HG02943 (cell line): ENCODE results near the gene FSIP1.

ENCODE experiments used
- ATAC-seq: cut with Tn5 transposase; IDR thresholded peaks from one replicate; pipeline ENCODE4 v1.9.1; 2021; ENCODE audit warnings: mild to moderate bottlenecking, low read depth, moderate library complexity; ENCODE audit not compliant: unreplicated experiment

Gene FSIP1

DNA sequence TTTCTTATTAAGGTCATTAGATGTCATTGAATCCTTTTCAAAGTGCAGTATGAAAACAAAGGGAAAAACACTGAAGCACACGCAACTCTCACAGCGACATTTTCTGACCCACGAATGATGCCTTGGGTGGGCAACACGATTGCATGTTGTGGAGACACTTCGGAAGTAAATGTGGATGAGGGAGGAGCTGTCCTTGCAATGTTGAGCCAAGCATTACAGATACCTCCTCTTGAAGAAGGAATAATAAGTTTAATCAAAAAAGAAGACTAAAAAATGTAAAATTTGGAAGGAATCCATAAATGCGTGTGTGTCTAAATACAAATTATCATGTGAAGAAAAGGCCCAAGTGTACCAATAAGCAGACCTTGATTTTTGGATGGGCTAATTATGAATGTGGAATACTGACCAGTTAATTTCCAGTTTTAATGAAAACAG, 184.9 kb downstream of the FSIP1 start:
- no peak for ATAC-seq

DNA sequence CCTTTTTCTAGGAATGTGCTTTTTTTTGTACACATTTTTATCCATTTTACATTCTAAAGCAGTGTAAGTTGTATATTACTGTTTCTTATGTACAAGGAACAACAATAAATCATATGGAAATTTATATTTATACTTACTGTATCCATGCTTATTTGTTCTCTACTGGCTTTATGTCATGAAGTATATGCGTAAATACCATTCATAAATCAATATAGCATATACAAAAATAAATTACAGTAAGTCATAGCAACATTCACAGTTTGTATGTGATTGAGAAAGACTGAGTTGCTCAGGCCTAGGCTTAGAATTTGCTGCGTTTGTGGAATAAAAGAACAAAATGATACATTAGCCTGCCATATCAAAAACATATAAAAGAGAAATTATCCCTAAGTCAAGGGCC, 185.3 kb downstream of the FSIP1 start:
- ATAC-seq: no peak

GRCh38 chr15:39596358-39597051, 186.1 kb downstream of the FSIP1 start:
- ATAC-seq: no peak

DNA sequence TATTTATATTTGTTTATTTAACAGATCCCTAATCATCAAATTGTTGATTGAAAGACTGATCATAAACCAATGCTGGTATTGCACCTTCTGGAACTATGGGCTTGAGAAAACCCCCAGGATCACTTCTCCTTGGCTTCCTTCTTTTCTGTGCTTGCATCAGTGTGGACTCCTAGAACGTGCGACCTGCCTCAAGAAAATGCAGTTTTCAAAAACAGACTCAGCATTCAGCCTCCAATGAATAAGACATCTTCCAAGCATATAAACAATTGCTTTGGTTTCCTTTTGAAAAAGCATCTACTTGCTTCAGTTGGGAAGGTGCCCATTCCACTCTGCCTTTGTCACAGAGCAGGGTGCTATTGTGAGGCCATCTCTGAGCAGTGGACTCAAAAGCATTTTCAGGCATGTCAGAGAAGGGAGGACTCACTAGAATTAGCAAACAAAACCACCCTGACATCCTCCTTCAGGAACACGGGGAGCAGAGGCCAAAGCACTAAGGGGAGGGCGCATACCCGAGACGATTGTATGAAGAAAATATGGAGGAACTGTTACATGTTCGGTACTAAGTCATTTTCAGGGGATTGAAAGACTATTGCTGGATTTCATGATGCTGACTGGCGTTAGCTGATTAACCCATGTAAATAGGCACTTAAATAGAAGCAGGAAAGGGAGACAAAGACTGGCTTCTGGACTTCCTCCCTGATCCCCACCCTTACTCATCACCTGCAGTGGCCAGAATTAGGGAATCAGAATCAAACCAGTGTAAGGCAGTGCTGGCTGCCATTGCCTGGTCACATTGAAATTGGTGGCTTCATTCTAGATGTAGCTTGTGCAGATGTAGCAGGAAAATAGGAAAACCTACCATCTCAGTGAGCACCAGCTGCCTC, 187.1 kb downstream of the FSIP1 start:
- ATAC-seq: no peak

DNA sequence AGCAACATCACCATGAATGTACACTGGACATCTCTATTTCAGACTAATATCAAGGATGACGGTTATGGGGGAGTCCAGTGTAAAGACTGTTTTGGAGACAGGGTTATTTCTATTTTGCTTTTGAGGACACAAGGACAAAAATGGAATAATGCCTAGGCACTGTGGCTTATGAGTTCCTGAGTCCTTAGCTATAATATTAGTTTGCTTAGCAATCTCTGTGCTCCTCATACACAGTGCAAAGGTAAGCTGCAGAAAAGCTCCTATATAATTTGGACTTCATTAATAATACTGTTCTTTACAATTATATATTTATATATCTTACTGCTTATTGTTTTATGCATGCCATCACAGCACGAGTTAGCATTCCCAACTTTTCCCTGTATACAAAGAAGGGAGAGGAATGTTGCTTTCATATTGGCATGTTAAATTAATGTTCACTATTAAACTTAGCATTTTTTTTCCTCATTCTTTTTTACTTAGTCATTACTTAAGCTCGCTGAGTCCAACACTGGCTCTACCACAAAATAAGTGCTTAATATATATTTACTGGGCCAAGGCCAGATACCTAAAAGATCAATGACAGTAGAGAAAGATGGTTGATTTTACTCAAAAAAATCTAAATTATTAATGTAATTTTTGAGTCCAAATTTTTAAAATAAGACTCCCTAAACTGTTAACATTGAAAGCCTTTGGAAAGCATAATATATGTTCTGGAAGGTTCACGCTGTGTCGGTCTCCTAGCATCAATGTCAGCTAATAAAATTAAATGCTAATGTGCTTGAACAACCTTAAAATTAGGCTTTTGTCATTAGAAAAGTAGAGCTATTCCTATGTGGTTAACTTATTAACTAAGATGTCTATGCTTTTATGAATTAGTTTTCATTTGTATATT, 187.9 kb downstream of the FSIP1 start:
- ATAC-seq: no peak

GRCh38 chr15:39593656-39594445, 188.8 kb downstream of the FSIP1 start:
- no peak for ATAC-seq

DNA sequence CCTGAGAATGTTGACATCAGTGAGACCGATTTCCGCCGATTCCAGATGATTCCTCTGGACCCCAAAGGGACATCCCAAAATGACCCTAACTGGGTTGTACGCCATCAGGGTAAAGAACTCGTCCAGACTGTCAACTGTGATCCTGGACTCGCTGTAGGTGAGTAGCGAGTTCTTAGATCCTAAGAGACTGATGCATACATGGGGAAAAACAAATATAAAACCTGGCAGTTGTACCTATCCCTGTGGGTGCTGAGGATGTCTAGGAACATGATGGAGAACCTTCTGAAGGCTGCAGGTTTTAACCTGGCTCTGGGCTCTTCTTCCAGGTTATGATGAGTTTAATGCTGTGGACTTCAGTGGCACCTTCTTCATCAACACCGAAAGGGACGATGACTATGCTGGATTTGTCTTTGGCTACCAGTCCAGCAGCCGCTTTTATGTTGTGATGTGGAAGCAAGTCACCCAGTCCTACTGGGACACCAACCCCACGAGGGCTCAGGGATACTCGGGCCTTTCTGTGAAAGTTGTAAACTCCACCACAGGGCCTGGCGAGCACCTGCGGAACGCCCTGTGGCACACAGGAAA, 189.5 kb downstream of the FSIP1 start:
- no peak for ATAC-seq

DNA sequence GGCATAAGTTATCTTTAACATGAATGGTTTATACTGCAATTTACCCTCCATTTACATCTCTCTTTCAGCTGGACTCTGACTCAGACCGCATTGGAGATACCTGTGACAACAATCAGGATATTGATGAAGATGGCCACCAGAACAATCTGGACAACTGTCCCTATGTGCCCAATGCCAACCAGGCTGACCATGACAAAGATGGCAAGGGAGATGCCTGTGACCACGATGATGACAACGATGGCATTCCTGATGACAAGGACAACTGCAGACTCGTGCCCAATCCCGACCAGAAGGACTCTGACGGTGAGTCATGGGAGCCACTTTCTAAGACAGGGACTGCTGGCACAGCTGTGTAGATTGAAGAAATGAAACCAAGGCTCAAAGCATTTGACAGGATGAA, 190.1 kb downstream of the FSIP1 start:
- no peak for ATAC-seq

DNA sequence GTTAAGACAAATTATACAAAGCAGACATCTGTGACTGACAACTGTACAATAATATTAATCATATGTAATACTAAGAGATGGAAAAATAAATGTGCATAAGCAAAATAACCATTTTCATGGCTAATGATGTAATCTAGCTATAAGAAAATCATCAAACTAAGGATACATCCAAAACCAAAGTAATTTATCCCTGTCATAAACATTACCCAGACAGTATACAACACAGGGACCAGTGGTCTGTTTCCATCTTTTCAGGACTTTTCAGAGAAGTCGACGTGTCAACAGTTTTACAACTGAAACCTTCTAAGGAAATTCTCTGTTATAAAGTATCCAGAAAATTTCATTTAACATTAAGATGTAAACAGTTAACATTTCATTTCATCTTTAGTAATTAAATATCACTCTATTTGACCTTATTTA, 190.7 kb downstream of the FSIP1 start:
- no peak for ATAC-seq

GRCh38 chr15:39591141-39591895, 191.3 kb downstream of the FSIP1 start:
- ATAC-seq: no peak

DNA sequence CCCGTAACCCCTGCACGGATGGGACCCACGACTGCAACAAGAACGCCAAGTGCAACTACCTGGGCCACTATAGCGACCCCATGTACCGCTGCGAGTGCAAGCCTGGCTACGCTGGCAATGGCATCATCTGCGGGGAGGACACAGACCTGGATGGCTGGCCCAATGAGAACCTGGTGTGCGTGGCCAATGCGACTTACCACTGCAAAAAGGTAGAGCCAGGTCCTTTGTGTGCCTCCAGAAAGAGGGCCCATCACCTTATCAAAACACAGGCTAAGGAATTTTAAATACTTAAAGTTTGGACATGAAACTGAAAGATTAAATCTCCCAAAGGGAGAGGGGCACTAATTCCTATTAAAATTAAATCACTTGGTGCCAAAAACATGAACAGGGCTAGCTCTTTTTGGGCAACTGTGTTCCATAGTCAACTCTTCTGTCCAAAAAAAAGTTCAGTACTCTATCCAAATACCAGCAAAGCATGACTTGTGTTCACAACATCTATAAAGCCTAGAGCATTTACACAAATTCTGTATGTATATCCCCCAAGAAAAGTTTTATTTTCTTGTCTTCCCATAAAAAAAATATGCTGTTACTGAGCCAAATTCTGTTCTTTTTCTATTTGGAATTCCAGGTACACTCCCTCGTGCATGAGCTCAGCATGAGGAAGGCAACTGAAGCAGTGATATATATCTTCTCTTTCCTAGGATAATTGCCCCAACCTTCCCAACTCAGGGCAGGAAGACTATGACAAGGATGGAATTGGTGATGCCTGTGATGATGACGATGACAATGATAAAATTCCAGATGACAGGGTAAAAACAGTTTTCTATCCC, 192.6 kb downstream of the FSIP1 start:
- ATAC-seq: no peak

DNA sequence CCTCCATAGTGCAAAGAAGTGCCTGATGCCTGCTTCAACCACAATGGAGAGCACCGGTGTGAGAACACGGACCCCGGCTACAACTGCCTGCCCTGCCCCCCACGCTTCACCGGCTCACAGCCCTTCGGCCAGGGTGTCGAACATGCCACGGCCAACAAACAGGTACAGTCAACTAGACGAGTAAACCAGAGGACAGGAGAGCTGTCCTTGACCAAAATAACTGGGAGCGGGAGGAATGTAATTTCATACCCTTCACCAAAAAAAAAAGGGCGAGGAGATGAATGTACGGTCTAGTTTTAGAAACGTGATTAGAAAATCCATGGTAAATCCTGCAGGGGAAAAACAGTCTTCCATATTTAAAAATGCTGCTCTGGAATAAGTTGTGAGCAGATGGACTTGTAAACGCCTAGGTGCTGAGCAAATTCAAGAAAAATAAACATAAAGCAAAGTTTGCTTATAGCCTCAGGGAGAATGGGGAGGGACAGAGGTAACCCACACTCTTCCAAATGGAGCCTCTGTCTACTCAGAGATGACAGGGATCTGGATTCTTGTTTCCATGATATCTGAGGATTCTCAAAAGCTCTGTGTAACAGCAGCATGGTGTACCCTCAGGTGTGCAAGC, 193.3 kb downstream of the FSIP1 start:
- ATAC-seq: no peak

DNA sequence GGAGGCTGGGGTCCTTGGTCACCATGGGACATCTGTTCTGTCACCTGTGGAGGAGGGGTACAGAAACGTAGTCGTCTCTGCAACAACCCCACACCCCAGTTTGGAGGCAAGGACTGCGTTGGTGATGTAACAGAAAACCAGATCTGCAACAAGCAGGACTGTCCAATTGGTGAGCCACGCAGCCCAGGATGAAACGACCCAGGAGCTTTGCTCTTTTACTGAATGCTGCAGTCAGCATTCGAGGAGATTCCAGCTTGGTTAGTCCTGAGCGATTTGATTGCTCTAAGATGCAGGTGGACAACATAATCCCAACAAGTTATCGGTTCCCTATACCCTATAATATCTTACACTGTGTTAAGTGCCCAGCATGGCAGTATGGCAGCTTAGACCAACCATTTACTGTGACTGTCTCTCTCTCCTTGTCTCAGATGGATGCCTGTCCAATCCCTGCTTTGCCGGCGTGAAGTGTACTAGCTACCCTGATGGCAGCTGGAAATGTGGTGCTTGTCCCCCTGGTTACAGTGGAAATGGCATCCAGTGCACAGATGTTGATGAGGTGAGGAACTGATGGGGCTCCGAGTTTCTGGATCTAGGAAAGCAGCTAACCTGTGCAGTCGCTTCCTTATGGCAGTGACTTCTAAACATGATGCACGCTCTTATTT, 194.0 kb downstream of the FSIP1 start:
- no peak for ATAC-seq

- ATAC-seq: no peak
Measured at GRCh38 chr15:39587731-39588530, 194.7 kb downstream of the FSIP1 start.

GRCh38 chr15:39587096-39587721, 195.4 kb downstream of the FSIP1 start:
- no peak for ATAC-seq
